PFSK-1 (cell line): Measurements from ENCODE around the gene MYO16.

Source experiments
- POLR2AphosphoS5 ChIP-seq: IDR thresholded peaks from 2 replicates; pipeline ENCODE4 v1.6.1; 2012; ENCODE audit warnings: low read depth, mild to moderate bottlenecking, control low read depth, low read length, moderate library complexity
- REST ChIP-seq, 2 experiments: IDR thresholded peaks; 2 replicates each; pipeline versions ENCODE4 v1.6.1 to v1.8.0; 2011 to 2012; ENCODE audit warnings: low read depth in 2 of 2, low read length in 2 of 2, control low read depth in 1 of 2, inconsistent platforms in 1 of 2, mild to moderate bottlenecking in 1 of 2, moderate library complexity in 1 of 2; ENCODE audit not compliant: insufficient read depth in 1 of 2

GRCh38 chr13:108889324-108889984 is 260.0 kb downstream of the MYO16 start:
- TF ChIP-seq POLR2AphosphoS5 (no peak), REST (IDR thresholded peaks at IDR 0.05; ENCODE audit: insufficient read depth in 1 of 2, low read depth in 2 of 2, low read length in 2 of 2) (no peak)
